Eye (tissue), 1 donor: ENCODE measurements around the gene MAPK10.
"Not testable (repeated sequence)": the region's sequence is repeated elsewhere in the genome, so short reads cannot be mapped to it uniquely, and the experiment has no call there.

Experiments
- DNase-seq: peaks from one replicate; pipeline ENCODE4 v3.0.0-alpha.2; 2015

The MAPK10 gene

DNA sequence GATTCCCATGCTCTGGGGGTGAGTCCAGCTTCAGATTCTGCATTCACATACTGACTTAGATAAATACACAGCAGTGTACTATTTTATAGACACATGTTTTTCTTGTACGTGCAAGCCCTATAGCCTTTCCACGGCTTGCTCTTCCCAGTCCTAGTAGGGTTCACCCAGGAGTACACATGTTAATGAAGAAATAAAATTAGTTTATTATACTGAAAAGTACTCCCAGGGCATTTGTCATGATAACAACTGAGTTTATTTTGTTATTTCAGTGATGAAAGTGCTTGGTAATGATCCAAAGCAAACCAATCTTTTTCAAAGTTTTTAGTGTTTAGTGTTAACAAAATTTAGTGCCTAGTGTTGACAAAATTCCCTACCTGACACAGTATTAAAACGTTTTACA lies 21.3 kb downstream of the MAPK10 start:
- DNase-seq = no peak

DNA sequence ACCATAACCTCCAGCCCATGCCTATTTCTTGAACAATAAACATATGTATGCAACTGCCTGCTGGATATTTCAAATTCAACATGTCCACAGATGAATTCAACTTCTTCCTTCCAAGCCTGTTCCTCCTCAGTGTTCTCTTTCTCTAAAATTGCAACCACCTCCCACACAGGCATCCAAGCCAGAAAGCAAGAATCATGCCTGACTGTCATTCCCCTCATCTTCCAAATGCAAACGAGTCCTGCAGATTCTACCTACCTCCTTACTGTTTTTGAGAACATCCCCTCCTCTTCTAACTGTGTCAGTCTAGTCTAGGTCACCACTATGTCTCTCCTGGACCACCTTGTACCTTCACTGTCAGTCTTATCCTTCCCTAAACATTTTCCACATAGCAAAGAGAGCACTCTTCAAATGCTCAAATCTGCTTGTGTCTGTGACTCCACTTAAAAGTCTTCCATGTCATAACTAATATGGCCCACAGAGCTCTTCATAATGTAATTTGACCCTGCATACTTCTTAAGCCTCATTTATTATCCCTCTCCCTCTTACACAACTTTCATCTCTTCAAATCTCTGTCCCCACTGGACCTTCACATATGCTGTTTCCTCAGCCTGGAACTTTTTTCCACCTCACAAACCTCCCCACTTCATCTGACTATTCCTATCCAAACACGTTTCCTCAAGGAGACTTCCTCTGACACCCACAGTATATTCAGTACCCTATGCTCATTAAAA lies 25.7 kb downstream of the MAPK10 start:
- DNase-seq = no peak

DNA sequence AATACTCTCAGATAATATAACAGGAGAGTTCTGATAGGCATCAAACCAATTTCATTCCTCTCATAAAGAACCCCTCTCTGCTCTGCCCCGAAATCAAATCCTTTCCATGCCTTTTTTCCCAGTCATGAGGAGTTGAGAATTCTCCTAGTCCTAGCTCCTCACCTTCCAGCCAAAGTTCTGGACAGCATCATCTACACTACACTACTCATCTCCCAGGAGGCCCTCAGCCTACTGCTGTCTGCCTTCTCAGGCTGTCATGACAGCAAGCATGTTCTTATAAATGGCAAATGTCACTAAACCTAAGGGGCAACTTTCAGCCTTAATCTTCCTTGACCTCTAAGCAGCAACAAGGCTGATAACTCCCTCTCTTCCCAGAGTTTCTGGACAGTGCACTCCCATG lies 26.6 kb downstream of the MAPK10 start:
- DNase-seq = no peak

DNA sequence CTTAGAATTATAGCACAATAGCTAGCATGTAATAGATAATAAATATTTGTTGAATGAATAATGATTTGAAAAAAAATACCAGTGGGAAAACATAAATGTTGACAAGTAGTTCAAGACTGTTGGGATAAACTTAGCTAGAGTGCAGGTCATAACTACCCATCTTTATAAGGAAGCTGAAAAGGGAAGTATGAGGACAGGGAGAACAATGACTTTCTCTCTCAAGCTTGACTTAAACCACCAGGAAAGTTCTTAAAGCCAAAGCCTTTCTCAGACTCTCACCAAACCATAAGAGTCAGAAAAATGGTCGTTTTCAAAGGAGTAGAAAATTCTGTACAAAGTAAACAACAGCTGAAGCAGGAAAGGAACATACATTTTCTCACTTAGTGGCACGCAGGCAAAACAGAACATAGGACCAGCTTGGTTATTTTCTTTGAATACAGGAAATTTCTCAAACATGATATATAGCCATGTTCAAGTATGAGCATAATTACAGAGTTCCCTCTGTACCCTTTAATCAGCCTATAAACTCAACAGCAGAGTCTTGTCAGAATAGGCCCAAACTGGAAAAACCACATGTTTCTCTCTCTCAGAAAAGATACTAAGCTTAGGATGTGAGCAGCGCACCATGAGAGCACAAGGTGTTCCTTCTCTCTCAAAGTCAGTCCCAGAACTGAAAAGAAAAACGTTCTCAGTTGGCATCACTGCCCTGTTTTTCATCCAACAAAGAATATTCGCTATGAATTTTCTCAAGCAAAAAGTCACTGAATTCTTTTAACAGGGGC lies 28.7 kb downstream of the MAPK10 start:
- peak; percentile 17 for DNase-seq

DNA sequence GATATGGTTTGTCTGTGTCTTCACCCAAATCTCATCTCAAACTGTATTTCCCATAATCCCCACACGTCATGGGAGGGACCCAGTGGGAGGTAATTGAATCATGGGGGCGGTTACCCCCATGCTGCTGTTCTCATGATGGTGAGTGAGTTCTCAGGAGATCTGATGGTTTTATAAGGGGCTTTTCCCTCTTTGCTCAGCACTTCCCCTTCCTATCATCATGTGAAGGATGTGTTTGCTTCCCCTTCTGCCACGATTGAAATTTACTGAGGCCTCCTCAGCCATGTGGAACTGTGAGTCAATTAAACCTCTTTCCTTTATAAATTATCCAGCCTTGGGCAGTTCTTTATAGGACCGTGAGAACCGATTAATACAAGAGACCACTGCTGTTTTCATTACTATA lies 29.4 kb downstream of the MAPK10 start:
- not testable (repeated sequence) for DNase-seq

DNA sequence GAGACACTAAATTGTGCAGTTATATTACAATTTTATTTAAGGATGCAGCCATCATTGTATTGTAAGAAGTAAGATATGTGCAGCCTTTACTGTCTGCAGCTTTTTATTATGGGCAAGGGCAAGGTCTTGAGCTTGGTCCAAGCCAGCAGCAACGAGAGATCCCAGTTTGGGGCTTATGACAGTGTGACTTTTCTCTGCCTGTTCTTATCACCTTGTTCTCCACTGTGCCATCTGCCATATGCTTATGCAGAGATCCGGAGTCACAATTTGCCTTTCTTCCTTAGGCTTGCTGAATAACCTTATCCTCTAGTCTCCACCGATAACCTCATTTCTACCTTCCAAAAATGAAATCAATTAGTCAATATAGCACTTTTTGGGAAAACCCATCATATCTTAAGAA lies 30.4 kb downstream of the MAPK10 start:
- no peak for DNase-seq

DNA sequence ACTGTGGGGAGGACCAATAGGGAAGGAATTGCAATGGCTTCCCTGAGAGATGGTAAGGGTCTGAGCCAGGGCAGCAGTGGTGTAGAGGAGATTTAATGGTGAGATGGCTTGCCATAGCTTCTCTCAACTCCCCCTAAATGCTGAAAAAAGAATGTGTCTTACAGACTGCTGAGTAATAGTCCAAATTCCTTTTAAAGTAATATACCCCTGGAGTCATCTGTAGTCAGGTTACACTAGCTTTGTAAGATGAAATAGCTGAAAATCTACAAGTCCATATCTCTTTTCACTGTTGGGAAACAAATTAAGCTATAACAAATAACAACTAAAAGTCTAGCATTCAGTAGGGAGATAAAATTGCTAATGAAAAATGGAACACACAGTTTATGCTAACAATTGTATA lies 33.5 kb downstream of the MAPK10 start:
- DNase-seq = no peak

DNA sequence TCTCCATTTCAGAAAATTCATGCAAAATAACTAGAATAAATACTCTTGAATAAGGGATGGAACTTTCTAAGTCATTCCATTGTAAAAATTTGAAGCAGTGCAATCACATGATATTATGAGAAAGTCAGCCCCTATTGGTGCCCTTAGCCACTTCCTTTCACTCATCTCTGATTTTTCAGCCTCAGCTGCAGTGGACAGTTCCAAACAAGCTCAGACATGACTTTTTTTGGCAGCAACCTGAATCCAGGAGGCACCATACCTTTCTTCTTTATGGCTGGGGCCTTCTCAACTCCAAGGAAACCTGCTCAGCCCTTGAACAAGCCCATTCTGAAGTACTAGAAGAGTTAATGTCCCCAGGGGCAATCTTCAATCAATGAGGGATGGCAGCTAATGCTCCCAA lies 40.5 kb downstream of the MAPK10 start:
- DNase-seq = no peak

DNA sequence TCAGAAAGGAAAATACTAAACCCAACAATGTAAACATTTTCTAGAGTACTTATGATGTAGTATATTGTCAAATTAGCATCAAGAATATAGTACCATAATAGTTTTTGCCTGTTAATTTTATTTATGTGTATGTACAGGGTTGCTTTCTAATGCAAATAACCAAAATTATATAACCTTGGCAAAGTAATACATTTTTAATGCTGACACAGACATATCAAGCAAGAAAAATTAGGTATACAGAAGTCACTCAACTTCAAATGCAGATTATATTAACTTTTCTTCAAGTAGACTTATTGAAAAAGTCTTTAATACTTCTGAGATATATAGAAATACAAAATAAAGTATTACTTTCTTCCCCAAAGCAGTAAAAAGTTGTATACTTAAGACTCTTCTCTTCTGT lies 44.3 kb downstream of the MAPK10 start:
- no peak for DNase-seq

DNA sequence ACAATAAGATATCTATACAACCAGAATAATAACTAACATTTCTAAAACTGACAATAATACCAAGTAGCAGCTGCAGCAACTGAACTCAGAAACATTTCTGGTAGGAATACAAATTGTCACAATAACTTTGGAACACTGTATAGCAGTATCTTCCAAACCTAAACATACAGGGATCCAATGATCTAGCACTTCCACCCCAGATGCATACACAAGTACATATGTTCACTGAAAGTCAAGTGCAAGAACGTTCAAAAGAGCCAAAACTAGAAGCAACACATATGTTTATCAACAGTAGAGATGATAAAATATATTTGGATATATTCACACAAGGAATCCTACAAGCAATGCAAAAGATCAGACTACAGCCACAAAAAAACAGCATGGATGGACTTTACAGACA lies 46.2 kb downstream of the MAPK10 start:
- no peak for DNase-seq

DNA sequence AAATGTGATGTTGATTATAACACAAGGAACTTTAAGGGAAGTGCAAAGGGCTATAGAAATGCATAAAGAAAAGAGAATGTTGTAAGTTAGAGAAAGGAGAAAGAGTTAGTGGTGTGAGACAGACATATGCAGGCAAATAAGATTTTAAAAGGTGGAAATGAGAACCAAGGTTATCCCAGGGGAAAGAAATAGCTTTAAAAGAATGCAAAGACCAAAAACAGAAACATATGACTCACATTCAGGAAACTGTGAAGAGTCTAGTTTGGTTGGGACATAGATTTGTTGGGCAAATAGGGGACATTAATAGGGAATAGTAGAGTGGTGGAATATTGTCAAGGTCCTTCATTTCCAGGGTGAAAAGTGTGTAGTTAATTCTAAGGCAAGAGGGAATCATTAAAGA lies 52.4 kb downstream of the MAPK10 start:
- no peak for DNase-seq

DNA sequence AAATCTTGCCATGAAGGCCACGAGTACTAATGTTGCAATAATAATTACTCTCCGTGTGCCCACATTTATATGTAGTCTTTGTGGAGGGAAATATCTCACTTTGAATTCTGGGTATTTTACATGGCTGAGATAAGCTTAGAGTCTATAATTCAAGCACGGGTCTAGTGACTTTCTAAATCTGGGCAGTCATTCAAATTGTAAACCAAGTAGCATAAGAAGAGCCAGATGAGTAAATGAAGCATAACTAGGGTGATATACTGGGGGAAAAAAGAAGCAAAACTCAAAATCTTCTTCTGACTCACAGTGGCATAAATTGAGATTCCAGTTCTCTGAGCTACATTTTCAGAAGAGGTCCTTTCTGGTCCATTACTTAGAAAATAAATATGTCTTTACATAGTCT lies 53.0 kb downstream of the MAPK10 start:
- peak; percentile 12 for DNase-seq

DNA sequence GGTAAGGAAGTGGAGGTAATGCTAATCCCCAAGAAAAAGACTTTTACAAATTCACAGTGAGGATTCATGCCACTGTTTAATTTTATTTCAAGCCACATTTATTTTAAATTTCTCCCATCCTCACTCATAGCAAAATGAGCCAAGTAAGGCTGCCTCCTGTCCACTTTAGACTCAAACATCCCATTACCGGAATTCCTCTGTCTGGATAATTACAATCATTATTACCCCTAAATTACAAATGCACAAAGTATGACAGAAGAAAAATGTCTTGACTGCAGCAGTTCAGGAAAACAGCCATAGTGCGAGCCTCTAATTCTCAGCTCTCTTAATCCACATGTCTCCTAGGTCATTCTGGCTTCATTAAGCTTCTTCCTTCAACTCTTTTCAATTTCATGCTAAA lies 57.0 kb downstream of the MAPK10 start:
- DNase-seq = no peak

DNA sequence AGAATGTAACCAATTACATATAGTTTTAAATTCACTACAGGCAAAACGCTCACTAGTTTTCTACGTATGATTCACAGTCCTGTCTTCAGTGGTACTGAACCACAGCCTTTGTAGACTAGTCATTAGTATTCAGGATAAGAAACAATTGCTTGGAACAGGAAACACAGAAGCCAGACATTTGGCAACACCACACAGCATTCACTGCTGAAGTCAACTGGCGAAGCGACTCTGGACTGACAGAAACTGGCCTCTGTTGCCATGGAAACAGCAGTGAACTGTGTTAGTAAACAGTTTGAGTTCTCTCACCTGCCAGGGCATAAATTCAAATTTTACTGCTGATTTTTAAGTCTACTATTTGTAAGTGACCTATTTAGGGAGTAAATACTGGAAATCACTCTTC lies 57.6 kb downstream of the MAPK10 start:
- peak; percentile 82 for DNase-seq

DNA sequence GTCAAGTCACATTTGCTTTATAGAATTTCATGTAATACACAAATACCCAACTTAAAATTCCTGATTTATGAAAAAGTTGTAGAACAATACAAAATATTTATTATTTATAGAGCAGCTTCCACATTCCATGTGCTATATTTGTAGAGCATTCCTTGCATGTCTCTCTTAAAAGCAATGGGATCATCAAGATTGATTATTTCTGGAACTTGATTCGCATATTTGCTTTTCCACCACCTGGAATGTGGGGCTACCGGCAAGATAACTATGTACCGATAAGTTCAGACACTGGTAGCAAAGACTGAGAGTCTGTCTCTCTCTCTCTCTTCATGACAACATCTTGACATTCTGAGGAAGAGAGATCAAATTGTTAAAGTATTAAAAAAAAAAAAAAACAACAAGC lies 59.3 kb downstream of the MAPK10 start:
- DNase-seq = no peak

DNA sequence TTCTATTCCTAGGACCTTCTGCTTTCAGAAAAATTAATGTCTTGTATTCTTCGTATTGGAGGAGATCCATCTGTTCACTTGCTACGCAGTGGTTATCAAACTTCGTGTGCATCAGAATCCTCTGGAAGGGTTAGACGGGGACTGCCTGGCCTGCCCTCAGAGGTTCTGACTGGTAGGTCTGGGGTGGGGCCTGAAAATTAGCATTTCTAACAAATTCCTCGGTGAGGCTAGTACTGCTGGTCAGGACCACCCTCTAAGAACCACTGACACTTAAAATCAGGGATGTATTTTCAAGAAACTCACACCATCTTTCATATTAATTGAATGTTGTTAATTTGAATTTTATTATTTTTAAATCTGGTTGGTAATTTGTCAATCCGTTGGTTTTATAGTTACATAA lies 63.0 kb downstream of the MAPK10 start:
- DNase-seq = no peak

DNA sequence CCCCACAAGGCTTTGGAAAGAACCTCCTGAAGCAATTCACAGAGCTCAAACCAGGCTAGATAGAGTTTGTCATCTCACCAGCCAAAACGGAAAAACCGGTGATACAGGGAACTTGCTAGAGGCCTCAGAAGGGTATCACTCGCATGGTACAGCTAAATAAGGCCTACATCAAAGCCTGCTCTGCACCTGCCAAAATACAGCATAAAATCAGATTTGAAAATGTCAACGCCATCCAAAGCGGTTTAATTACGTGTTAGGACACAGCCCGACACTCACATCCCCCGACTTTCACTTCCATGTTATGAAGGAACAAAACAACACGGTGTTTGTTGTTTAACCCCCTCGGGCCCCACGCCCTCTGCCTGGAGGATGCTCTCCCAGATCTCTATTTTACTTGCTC lies 65.0 kb downstream of the MAPK10 start:
- no peak for DNase-seq

DNA sequence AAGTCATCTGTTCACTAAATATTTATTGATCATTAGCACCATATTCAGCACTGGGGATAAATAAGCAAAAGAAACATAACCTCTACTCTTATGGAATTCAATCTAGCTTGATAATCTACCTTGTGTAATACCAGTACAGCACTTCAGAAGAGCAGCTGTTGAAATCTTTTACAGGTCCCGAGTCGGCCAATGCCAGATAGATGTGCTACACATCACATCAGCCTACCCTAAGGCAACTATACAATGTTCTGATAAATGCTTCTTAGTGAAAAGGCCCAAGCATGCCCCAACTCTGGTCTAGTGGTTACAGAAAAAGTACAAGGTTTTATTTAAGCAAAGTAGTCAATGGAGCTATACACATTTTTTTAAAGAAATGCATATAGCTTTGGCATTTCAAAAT lies 68.7 kb downstream of the MAPK10 start:
- no peak for DNase-seq

DNA sequence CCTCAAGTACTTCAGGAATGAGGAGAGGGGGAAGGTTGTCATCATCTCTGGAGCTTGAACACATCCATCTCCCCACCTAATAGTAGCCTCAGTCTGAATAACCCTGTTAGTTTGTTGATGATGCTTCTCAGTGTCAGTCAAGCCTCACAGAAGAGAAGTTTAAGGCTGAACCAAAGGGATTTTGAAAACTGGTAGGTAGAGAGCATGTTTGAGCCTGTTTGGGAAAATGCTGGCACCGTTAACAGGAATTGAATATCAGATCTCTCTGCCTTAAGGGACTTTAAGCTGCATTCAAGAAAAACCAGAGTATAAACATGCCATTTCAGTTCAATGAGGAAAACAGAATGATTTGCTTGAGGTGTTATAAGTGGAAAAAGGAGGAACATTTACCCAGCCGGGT lies 73.1 kb downstream of the MAPK10 start:
- DNase-seq = peak; percentile 24

DNA sequence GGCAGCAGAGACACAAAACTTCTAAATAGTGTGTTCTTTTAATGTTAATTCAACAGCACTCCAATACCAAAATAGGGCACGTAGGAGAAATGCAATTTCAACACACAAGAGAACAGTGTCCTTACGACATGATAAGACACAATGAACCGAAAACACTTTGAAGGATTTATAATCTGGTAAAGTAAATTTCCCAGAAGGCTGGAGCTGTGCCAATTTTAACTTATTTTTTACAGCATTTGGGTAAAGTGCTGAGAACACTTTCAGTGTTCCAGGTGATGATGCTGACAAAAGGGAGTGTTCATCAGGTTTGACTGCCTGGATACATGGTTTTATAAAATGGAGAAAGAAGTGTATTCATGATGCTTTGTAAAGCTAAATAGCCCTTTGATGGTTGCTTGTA lies 76.5 kb downstream of the MAPK10 start:
- DNase-seq = no peak

DNA sequence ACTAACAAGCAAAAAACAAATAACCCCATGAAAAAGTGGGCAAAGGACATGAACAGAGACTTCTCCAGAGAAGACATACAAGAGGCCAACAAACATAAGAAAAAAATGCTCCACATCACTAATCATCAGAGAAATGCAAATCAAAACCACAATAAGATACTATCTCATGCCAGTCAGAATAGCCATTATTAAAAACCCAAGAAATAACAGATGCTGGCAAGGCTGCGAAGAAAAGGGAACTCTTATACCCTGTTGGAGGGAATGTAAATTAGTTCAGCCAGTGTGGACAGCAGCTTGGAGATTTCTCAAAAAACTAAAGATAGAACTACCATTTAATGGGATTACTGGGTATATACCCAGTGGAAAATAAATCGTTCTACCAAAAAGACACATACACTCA lies 79.6 kb downstream of the MAPK10 start:
- DNase-seq = no peak

DNA sequence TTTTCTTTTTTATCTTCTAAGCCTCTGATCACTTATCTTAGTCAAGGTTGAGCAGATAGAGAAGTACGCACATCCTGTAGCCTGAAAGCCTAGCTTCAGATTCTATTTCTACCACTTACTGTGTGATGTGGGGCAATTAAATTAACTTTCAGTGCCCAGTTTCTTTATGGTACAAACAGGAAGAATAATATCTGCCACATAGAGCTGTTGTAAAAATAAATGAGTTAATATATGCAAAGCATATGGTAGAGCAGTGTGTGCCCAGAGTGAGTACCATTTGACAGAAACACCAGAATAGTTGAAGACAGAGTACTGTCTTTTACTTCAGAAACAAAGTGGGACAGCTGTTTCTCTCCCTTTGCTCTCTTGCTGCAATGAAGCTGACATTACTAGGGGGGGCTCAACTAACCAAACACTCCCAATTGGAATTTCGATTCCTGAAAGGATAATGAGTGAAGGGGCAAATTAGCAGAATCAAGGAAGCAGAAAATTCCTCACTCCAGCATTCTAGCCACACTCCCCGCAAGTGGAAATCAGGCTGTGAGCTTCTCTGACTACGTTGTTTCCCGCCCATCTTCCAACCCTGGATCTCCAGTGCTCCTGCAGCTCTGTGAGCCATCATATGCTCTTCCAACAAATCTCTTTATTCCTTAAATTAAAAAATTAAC lies 80.4 kb downstream of the MAPK10 start:
- DNase-seq = peak; percentile 36

DNA sequence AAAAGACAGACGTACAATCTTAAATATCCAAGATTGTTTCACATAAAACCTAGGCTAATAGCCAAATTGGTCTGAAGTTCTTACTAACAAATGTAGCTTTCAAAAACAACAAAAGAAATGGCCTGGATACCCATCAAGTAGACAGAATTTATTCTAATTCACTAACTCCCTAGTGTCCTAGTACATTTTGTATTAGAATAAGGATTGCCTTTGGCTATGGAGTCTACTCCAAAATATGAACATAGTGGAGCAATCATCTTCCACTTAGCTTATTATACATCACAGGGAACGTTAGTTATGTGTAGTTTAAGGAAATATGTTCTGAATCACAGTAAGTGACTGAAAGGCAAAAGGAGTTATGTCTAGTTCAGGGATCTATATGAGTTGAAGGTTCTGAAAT lies 81.7 kb downstream of the MAPK10 start:
- no peak for DNase-seq

DNA sequence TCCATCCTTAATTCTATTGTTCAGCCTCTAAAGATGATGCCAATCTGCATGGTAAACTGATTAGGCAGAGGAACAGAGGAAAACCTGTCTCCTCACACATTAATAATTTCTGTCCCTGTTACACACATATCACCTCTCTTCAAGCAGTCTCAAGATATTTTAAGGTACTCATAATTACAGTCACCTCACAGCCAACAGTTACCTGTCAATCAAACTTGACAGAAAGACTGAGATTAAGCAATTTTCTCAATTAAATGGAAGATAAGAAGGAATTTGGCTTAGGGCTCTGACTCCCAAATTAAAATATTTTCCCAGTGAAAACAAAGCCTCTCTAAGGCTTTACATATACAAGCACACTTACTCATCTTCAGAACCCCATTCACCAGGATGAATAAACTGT lies 85.2 kb downstream of the MAPK10 start:
- DNase-seq = no peak
